ENCODE results near the gene MFSD6L.

Gene MFSD6L

DNA sequence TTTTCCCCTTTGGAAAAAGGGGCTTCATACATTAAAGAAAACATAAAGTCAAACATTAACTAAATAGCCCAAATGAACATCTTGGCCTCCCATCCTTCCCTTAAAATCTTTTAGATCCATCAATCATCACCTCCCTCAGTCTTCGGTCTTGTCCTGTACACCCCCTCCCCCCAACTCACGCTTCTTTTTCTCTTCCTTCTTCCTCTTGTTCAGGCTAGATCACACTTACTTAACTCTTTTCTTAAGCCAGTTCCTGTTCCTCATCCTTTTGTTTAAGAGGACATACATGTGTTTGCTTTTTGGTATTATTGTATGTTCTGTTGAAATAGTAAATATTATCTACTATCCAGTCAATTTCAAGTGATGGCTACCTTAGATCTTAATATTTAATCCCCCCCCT, 5.5 kb downstream of the MFSD6L start:
- TF ChIP-seq, protein P1, sequence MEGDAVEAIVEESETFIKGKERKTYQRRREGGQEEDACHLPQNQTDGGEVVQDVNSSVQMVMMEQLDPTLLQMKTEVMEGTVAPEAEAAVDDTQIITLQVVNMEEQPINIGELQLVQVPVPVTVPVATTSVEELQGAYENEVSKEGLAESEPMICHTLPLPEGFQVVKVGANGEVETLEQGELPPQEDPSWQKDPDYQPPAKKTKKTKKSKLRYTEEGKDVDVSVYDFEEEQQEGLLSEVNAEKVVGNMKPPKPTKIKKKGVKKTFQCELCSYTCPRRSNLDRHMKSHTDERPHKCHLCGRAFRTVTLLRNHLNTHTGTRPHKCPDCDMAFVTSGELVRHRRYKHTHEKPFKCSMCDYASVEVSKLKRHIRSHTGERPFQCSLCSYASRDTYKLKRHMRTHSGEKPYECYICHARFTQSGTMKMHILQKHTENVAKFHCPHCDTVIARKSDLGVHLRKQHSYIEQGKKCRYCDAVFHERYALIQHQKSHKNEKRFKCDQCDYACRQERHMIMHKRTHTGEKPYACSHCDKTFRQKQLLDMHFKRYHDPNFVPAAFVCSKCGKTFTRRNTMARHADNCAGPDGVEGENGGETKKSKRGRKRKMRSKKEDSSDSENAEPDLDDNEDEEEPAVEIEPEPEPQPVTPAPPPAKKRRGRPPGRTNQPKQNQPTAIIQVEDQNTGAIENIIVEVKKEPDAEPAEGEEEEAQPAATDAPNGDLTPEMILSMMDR (IDR thresholded peaks at IDR 0.05; ENCODE audit: extremely low read depth, insufficient read depth, missing control alignments): no peak
- no peak for DNase-seq (ENCODE audit: low spot score)
- in situ Hi-C loops (cut with MboI; ENCODE audit: low pct_unique_long_range_greater_than_20kb, low sequenced_read_pairs, unreplicated experiment): no loop called here

DNA sequence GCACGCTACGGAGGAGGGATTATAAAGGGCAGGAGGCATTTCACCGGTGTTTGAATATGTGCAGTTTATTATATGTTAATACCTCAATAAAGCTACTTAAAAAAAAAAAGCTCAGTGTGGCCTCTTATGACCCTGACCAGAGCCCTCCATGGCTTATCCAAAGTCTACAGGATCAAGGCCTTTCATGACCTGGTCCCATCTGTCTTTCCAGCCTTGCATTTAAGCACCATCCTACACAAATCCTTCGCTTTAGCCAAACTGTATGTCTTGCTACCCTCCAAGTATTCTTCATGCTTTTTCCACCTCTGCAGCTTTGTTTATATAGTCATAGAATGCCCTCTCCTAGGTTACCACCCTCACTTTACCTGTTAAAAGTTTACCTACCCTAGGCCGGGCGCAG, 6.5 kb downstream of the MFSD6L start:
- no peak for DNase-seq (ENCODE audit: low spot score)
- in situ Hi-C loops (cut with MboI; ENCODE audit: low pct_unique_long_range_greater_than_20kb, low sequenced_read_pairs, unreplicated experiment): no loop called here

DNA sequence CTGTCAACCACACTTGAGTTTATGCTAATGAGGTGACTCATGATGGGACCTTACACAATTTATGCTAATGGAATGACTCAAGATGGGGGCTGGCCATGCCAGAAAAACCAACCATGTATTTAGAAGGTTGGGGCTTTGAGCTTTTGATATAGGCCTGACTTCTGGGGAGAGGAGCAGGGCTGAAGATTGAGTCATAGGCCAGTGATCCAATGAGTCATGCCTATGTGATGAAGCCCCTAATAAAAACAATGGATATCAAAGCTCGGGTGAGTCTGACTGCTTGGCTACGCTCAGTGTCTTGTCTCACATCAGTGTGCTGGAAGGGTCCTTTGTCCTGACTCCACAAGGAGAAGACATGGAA, 7.3 kb downstream of the MFSD6L start:
- in situ Hi-C loops (cut with MboI; ENCODE audit: low pct_unique_long_range_greater_than_20kb, low sequenced_read_pairs, unreplicated experiment): no loop called here
- DNase-seq (ENCODE audit: low spot score): no peak
- TF ChIP-seq, protein P1 (IDR thresholded peaks at IDR 0.05; ENCODE audit: extremely low read depth, insufficient read depth, missing control alignments): no peak

More for the DNA sequence above, 6.5 kb downstream of the MFSD6L start:
- TF ChIP-seq, protein P1 (IDR thresholded peaks at IDR 0.05; ENCODE audit: extremely low read depth, insufficient read depth, missing control alignments): no peak

DNA sequence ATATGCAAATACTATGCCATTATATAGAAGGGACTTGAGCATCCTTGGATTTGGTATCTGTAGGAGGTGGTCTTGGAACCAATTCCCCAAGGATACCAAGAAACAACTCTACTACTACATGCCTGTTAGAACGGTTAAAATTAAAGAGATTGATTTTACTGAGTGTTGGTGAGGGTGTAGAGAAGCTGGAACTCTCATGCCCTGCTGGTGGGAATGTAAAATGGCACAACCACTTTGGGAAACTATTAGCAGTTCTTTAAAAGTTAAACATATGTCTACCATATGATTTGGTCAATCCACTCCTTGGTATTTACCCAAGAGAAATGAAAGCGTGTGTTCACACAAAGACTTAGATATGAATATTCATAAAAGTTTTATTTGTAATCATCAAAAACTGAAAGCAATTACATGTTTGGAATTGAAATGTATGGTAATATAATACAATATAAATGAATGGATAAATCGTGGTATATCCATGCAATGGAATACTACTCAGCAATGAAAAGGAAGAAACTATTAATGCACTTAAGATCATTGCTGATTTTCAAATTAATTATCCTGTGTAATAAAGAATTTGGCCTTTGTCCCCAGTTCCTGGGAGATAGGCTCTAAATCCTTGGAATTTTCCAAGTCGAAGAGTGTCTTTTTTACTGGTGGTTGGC, 7.8 kb downstream of the MFSD6L start:
- in situ Hi-C loops (cut with MboI; ENCODE audit: low pct_unique_long_range_greater_than_20kb, low sequenced_read_pairs, unreplicated experiment): no loop called here
- DNase-seq (ENCODE audit: low spot score): no peak
- TF ChIP-seq, protein P1 (IDR thresholded peaks at IDR 0.05; ENCODE audit: extremely low read depth, insufficient read depth, missing control alignments): no peak

DNA sequence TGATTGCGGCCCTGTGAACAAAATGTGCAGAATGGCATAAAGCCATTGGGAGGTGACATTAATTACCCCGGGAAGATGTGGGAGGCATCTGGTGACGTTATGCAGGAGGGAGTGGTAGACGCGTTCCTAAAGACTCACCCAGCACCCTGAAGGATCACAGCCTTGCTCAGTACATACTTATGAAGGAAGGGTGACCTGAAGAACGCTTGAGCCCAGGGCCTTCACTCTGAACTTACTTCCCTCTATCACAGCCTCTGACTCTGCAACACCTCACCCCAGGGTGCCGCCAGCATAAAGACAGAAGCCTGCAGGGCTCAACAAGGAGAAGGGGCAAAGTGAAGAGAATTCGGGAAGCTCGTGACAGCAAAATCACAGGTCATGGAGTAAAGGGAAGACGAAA, 9.4 kb downstream of the MFSD6L start:
- TF ChIP-seq, protein P1 (IDR thresholded peaks at IDR 0.05; ENCODE audit: extremely low read depth, insufficient read depth, missing control alignments): no peak
- DNase-seq (ENCODE audit: low spot score): no peak
- in situ Hi-C loops (cut with MboI; ENCODE audit: low pct_unique_long_range_greater_than_20kb, low sequenced_read_pairs, unreplicated experiment): no loop called here

DNA sequence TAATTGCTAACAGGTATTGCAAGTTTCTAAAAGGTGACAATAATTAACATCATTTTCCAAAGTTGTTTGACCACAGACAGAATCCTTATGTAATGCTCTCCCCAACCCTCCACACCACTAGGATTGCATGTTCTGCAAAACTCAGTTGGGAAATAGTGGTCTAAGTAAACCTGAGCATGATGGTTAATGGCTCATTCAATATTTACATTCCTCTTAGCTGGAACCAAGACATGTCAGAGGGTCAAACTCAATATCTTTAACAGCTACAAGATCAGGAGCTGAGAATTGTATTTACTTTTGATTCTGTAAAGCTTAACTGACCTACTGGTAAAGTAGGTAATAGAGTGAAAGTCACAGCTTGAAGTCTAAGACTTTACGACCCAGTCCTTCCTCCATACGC, 10.2 kb downstream of the MFSD6L start:
- in situ Hi-C loops (cut with MboI; ENCODE audit: low pct_unique_long_range_greater_than_20kb, low sequenced_read_pairs, unreplicated experiment): no loop called here
- no peak for DNase-seq (ENCODE audit: low spot score)
- TF ChIP-seq, protein P1 (IDR thresholded peaks at IDR 0.05; ENCODE audit: extremely low read depth, insufficient read depth, missing control alignments): no peak
